DOHH2 (cell line): ENCODE data around the gene NUPR1.
A peak's percentile ranks its signal among the peaks of the same experiment; 100 is the strongest.
"Not testable (repeated sequence)": the region's sequence is repeated elsewhere in the genome, so short reads cannot be mapped to it uniquely, and the experiment has no call there.

Experiments used
- H3F3A ChIP-seq: fragments of 200-600 bp; sonication (generic), shearing (Covaris generic); 2 replicates; pipeline ENCODE4 v1.6.0; 2016; ENCODE audit warnings: antibody characterized with exemption, mild to moderate bottlenecking; ENCODE audit not compliant: control insufficient read depth, insufficient read depth
- H3K27ac ChIP-seq: fragments of 200-600 bp; sonication (generic); 2 replicates; pipeline ENCODE4 v1.5.1; 2014; ENCODE audit warnings: low read depth, mild to moderate bottlenecking, low read length, moderate library complexity
- H3K27me3 ChIP-seq: fragments of 200-600 bp; sonication (generic); 2 replicates; pipeline ENCODE4 v1.6.1; 2014; ENCODE audit warnings: mild to moderate bottlenecking, low read length, mixed read lengths; ENCODE audit not compliant: control insufficient read depth
- H3K36me3 ChIP-seq: fragments of 200-600 bp; sonication (generic); 2 replicates; pipeline ENCODE4 v1.6.1; 2014; ENCODE audit warnings: mild to moderate bottlenecking, low read length, moderate library complexity, mixed read lengths; ENCODE audit not compliant: control insufficient read depth
- H3K4me1 ChIP-seq: fragments of 200-600 bp; sonication (generic); 2 replicates; pipeline ENCODE4 v1.6.1; 2014; ENCODE audit warnings: mild to moderate bottlenecking, low read length, mixed read lengths; ENCODE audit not compliant: control insufficient read depth
- H3K4me2 ChIP-seq: fragments of 200-600 bp; sonication (generic); 2 replicates; pipeline ENCODE4 v1.6.0; 2014; ENCODE audit warnings: mild to moderate bottlenecking, low read length, moderate library complexity
- H3K4me3 ChIP-seq: fragments of 200-600 bp; sonication (generic); 2 replicates; pipeline ENCODE4 v1.5.1; 2014; ENCODE audit warnings: mild to moderate bottlenecking, low read length, mixed read lengths
- H3K79me2 ChIP-seq: fragments of 200-600 bp; sonication (generic); 2 replicates; pipeline ENCODE4 v1.6.1; 2014; ENCODE audit warnings: mild to moderate bottlenecking, low read length, mixed read lengths; ENCODE audit not compliant: control insufficient read depth
- H3K9me2 ChIP-seq: fragments of 200-600 bp; sonication (generic); replicated peaks from 2 replicates; pipeline ENCODE4 v1.6.1; 2014; ENCODE audit warnings: mild to moderate bottlenecking, low read length, mixed read lengths; ENCODE audit not compliant: control insufficient read depth
- H3K9me3 ChIP-seq: fragments of 200-600 bp; sonication (generic); 2 replicates; pipeline ENCODE4 v1.6.1; 2014; ENCODE audit warnings: antibody characterized with exemption, low read length, mixed read lengths; ENCODE audit not compliant: control insufficient read depth, insufficient read depth
- H4K20me1 ChIP-seq: fragments of 200-600 bp; sonication (generic); 2 replicates; pipeline ENCODE4 v1.6.0; 2014; ENCODE audit warnings: low read depth, mild to moderate bottlenecking, antibody characterized with exemption, low read length, moderate library complexity; ENCODE audit not compliant: control insufficient read depth, insufficient read depth
- EZH2phosphoT487 ChIP-seq: fragments of 200-600 bp; sonication (generic); IDR thresholded peaks from 2 replicates; pipeline ENCODE4 v1.6.1; 2017; ENCODE audit warnings: borderline replicate concordance, mild to moderate bottlenecking, antibody characterized with exemption, low read length, moderate library complexity, mixed read lengths
- TF ChIP-seq, protein P1 (sequence below): fragments of 200-600 bp; sonication (generic); IDR thresholded peaks from one replicate; pipeline ENCODE4 v1.5.1; 2014; ENCODE audit warnings: antibody characterized with exemption, mild to moderate bottlenecking, low read depth, low read length; ENCODE audit not compliant: poor library complexity, severe bottlenecking

The NUPR1 gene

DNA sequence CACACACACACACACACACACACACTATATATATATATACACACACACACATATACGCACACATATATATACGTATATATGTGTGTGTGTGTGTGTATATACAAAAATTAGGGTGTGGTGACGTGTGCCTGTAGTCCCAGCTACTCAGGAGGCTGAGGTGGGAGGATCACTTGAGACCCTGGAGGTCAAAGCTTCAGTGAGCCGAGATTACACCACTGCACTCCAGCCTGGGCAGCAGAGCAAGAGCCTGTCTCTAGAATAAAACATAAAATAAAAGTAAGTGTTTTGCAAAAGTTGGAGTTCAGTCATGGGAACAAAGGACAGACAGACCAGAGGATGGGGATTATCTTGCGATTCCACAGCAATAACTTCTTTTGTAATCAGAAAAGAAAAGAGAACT lies 10.8 kb downstream of the NUPR1 start:
- Histone ChIP-seq H4K20me1 (no peaks in the 10 kb centered on the region), H3K27me3 (peaks cover 19% of the 10 kb centered on the region), H3K27ac (no peak overlapping the region), H3K4me3 (no peak overlapping the region), H3K9me2 (no peaks in the 10 kb centered on the region), H3K4me2 (no peak overlapping the region), H3K79me2 (no peaks in the 10 kb centered on the region), H3K4me1 (peaks cover 5% of the 10 kb centered on the region; the same call in 1 of the 2 replicates), H3K9me3 (no peaks in the 10 kb centered on the region), H3F3A (no peaks in the 10 kb centered on the region), H3K36me3 (no peaks in the 10 kb centered on the region)
- TF ChIP-seq EZH2phosphoT487, result no peak
- TF ChIP-seq, protein P1, sequence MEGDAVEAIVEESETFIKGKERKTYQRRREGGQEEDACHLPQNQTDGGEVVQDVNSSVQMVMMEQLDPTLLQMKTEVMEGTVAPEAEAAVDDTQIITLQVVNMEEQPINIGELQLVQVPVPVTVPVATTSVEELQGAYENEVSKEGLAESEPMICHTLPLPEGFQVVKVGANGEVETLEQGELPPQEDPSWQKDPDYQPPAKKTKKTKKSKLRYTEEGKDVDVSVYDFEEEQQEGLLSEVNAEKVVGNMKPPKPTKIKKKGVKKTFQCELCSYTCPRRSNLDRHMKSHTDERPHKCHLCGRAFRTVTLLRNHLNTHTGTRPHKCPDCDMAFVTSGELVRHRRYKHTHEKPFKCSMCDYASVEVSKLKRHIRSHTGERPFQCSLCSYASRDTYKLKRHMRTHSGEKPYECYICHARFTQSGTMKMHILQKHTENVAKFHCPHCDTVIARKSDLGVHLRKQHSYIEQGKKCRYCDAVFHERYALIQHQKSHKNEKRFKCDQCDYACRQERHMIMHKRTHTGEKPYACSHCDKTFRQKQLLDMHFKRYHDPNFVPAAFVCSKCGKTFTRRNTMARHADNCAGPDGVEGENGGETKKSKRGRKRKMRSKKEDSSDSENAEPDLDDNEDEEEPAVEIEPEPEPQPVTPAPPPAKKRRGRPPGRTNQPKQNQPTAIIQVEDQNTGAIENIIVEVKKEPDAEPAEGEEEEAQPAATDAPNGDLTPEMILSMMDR, result no peak

DNA sequence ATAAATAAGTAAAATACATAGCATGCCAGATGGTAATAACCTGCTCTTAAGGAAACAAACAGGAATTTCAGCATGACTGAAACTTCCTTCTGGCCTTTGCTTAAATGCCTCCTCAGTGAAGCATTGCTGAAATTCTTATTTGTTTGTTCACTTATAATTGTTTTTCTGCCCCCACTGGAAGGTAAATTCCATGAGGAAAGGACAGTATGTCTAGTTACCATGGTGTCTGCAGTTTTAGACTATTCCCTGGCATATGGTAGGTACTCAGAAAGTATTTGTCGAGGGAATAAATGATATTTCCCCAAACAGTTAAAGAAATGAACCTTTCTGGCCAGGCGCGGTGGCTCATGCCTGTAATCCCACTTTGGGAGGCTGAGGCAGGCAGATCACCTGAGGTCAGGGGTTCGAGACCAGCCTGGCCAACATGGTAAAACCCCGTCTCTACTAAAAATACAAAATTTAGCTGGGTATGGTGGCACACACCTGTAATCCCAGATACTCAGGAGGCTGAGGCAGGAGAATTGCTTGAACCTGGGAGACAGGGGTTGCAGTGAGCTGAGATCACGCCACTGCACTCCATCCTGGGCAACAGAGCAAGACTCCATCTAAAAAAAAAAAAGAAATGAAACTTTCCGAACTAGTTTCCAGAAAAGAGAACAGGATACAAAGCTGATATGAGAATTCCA lies 11.5 kb downstream of the NUPR1 start:
- not testable (repeated sequence) for H3F3A ChIP-seq, H3K4me1 ChIP-seq, H4K20me1 ChIP-seq, H3K9me3 ChIP-seq, H3K27ac ChIP-seq, H3K36me3 ChIP-seq, H3K9me2 ChIP-seq, H3K79me2 ChIP-seq, H3K4me3 ChIP-seq, H3K4me2 ChIP-seq
- peaks cover 19% of the 10 kb centered on the region for H3K27me3 ChIP-seq

DNA sequence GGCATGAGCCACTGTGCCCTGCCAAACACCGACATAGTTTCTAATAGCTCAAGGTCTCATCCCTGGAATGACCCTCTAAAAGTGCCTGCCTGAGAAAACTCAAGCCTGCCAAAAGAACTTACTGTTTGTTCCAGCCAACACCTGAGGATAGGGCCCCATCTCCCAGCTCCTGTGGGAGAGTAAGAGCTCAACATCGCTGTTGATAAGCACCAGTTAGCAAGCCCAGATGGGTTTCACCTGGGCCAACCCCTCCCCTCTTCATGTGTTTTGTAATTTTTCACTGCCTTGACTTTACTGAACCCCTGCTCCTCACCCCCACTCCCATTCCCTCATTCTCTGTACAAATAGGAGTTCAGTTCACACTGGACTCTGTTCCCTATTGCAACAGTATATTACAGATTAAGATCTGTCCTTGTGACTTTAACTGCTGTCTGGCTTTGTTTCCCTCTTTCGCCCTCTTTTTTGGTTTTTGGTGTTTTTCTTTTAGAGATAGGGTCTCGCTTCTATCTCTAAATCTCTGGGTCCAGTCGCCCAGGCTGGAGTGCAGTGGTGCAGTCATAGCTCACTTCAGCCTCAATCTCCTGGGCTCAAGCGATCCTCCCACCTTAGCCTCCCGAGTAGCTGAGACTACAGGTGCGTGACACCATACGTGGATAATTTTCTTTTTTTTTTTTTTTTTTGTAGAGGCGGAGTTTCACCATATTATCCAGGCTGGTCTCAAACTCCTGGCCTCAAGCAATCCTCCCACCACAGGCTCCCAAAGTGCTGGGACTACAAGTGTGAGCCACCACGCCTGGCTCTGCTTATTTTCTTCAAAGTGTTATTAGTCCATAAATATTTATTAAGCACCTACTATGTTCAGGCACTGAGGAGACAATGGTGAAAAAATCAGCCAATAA lies 12.3 kb downstream of the NUPR1 start:
- Histone ChIP-seq H3K9me2 (no peaks in the 10 kb centered on the region), H3F3A (no peaks in the 10 kb centered on the region), H3K79me2 (no peaks in the 10 kb centered on the region), H3K4me3 (no peak overlapping the region), H3K27ac (no peak overlapping the region), H3K36me3 (no peaks in the 10 kb centered on the region), H4K20me1 (no peaks in the 10 kb centered on the region), H3K27me3 (peaks cover 16% of the 10 kb centered on the region), H3K4me1 (peaks cover 12% of the 10 kb centered on the region), H3K4me2 (no peak overlapping the region), H3K9me3 (no peaks in the 10 kb centered on the region)
- TF ChIP-seq EZH2phosphoT487, result no peak
- TF ChIP-seq, protein P1, result no peak

DNA sequence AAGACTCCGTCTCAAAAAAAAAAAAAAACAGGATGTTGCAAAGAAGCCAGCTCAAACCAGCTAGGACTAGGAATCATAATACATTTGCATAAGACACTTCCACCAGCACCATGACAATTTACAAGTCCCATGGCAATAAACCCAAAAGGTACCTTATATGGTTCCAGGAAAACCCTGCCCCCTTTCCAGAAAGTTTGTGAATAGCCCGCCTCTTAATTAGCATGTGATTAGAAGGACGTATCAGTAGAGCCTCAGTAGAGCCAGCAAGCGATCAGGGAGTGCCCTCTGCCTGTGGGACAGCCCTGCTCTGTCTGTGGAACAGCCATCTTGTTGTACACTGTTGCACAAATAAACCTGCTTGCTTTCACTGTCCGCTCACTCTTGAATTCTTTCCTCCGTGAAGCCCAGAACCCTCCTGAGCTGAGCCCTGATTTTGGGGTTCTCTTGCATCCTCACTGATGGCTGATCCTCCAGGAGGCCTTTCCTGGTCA lies 14.0 kb downstream of the NUPR1 start:
- TF ChIP-seq EZH2phosphoT487, result no peak
- TF ChIP-seq, protein P1, result peak; percentile 11
- H3K4me2 ChIP-seq, result no peak overlapping the region
- H3K9me3 ChIP-seq, result no peaks in the 10 kb centered on the region

More for the DNA sequence above, 14.0 kb downstream of the NUPR1 start:
- H3K4me3 ChIP-seq, result no peak overlapping the region
- no peaks in the 10 kb centered on the region for H4K20me1 ChIP-seq
- H3K36me3 ChIP-seq, result no peaks in the 10 kb centered on the region
- H3F3A ChIP-seq, result no peaks in the 10 kb centered on the region
- peaks cover 16% of the 10 kb centered on the region for H3K27me3 ChIP-seq
- H3K9me2 ChIP-seq, result no peaks in the 10 kb centered on the region
- H3K4me1 ChIP-seq, result peaks cover 20% of the 10 kb centered on the region
- no peak overlapping the region for H3K27ac ChIP-seq
- H3K79me2 ChIP-seq, result no peaks in the 10 kb centered on the region
